HG02678 (cell line): ENCODE results near the gene CHTF8.
"Not testable (repeated sequence)": the region's sequence is repeated elsewhere in the genome, so short reads cannot be mapped to it uniquely, and the experiment has no call there.

ENCODE experiments used
- ATAC-seq: cut with Tn5 transposase; IDR thresholded peaks from one replicate; pipeline ENCODE4 v1.9.1; 2021; ENCODE audit warnings: mild to moderate bottlenecking, moderate library complexity; ENCODE audit not compliant: unreplicated experiment

CHTF8 gene

GRCh38 chr16:69139464-69139863 lies 7.1 kb upstream of the CHTF8 start:
- ATAC-seq: not testable (repeated sequence)

DNA sequence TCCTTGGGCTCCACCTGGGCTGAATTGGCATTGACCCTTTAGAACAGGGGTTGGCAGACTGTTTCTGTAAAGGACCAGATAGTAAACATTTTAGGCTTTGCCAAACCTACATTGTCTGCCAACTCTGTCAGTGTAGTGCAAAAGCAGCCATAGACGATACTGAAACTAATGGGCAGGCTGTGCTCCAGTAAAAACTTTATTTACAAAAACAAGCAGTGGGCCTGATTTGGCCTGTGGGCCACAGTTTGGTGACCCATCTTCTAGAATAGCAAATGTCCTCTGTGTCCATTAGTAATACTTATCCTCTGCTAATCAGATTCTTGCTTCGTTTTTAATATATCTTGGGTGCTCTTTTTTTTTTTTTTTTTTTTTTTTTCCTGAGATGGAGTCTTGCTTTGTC lies 6.2 kb upstream of the CHTF8 start:
- ATAC-seq: no peak

DNA sequence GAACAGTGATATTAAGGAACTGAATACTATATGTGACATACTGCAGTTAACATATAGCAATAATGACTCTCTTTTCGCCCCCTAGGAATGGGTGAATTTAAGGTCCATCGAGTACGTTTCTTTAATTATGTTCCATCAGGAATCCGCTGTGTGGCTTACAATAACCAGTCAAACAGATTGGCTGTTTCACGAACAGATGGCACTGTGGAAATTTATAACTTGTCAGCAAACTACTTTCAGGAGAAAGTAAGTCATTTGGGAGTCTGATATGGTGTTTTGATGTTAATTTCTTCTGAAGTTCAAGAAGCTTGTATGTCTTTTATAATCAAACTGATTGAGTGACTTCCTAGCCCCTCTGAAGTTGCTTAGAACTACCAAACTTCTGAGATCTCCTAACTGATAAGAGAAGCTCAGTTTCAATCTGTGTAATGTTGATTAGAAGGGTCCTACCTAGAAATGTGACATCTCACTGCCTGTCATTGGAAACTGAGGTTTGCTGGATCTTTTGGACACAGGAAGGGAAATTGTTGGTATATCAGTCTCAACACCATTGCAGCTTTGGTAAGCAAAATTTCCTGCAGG lies 1.1 kb upstream of the CHTF8 start:
- no peak for ATAC-seq

DNA sequence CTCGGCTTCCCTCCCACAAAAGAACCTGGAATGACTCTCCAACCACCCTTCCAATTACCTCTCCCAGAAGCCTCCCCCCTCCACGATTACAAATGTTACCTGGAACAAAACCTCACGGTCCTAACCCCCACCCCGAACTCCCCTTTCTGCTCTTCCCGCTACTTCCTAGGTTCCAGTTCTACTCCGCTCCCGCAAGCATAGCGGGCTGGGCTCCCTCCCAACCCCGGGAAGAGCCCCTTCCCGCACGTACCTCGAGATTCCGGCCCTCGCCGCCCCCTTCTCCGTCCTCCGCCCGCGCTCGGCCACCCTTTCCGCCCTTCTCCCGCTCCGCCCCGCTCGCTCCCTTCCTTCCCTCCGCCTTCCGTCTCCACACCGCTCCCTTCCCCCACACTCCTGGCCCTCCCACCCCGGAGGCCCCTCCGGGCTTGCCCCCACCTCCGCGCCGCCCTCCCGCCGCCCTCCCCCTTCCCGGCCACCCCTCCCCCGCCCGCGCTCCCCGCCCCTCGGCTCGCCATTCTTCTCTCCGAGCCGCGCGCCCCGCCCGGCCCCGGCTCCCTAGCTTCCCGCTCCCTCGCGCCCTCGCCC lies 457 bp downstream of the CHTF8 start:
- no peak for ATAC-seq

GRCh38 chr16:69131167-69131838 lies 1.1 kb downstream of the CHTF8 start:
- ATAC-seq: no peak

GRCh38 chr16:69130461-69130860 lies 1.9 kb downstream of the CHTF8 start:
- no peak for ATAC-seq

- no peak for ATAC-seq
Measured at GRCh38 chr16:69127966-69128510, 4.3 kb downstream of the CHTF8 start.

- ATAC-seq: not testable (repeated sequence)
Measured at GRCh38 chr16:69126801-69127200, 5.6 kb downstream of the CHTF8 start.

DNA sequence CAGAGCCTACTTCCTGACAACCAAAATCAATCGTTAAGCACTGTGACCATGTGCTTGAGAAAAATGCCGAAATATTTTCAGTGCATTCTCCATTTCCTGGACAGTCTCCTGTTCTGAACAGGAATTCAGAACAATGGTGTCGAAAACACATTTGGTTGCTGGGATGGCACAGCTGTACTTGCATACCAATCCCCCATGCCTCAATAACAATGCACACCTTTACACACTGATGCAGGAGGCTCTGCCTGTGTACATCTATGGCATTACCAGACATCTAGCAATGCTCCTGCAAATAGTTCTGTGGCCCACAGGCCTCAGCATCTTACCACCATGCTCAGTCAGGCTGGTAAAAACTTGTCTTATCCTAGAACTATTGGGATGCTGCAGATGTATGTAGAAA lies 6.2 kb downstream of the CHTF8 start:
- ATAC-seq: no peak

- not testable (repeated sequence) for ATAC-seq
Measured at GRCh38 chr16:69124961-69125360, 7.4 kb downstream of the CHTF8 start.

DNA sequence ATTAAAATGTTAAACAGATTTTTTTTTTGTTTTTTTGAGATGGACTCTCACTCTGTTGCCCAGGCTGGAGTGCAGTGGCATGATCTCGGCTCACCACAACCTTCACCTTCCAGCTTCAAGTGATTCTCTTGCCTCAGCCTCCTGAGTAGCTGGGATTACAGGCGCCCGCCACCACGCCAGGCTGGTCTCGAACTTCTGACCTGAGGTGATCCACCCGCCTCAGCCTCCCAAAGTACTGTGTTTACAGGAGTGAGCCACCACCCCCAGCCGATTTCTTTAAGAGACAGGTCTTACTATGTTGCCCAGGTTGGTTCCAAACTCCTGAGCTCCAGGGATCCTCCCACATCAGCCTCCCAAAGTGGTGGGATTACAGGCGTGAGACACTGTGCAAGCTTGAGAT lies 8.0 kb downstream of the CHTF8 start:
- ATAC-seq: not testable (repeated sequence)

DNA sequence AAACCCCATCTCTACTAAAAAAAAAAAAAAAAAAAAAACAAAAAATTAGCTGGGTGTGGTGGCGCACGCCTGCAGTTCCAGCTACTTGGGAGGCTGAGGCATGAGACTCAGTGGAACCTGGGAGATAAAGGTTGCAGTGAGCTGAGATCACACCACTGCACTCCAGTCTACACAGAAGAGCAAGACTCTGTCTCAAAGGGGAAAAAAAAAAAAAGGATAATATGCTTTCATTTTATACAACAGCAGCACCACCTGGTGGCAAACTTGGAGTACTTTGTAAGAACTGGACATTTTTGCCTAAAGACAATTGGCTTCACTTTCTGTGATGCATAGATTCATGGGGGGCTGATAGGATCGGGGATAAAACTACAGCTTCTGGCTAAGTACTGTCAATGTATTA lies 8.5 kb downstream of the CHTF8 start:
- no peak for ATAC-seq

DNA sequence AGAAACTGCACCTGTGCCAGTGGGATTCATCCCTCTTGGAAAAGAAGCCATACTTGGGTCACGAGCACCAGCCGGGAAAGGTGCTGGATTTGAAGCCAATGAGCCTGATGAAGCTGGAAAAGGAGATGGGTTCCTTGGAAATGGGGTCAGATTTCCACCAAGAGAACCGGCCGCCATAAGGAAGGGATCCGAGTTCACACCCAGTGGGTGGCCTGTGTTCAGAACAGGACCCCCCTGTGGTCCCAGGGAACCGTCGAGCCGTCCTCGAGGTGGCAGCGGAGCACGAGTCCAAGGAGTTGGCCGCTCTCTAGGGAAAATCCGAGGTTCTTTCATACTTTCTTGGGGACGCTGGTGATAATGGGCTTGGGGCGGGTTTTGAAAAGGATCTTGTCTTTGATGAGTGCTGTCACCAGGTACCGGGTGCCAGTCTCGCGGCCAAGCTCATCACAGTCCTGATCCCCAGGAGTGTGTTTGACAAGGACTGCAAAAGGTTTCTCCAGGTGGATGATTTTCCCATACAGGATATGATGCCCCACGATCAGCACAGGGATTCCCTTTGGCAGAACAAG lies 12.2 kb downstream of the CHTF8 start:
- ATAC-seq: no peak

- no peak for ATAC-seq
Measured at GRCh38 chr16:69119536-69119935, 12.9 kb downstream of the CHTF8 start.

DNA sequence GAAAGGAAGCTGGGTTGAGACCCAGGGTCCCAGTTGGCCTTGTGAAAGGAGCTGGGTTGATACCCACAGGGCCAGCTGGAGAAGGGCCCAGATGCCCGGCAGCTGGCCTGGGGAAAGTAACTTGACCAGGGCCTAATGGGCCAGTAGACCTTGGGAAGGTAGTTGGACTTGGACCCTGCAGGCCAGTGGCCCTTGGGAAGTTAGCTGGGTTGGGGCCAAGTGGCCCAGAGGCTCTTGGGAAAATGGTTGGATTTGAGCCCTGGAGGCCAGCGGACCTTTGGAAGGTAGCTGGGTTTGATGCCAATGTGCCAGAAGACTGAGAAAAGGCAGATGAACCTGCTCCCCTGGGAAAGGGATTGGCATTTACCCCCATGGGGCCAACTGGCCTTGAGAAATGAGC lies 13.4 kb downstream of the CHTF8 start:
- no peak for ATAC-seq

GRCh38 chr16:69118468-69118867 lies 13.9 kb downstream of the CHTF8 start:
- no peak for ATAC-seq

GRCh38 chr16:69116906-69117305 lies 15.5 kb downstream of the CHTF8 start:
- no peak for ATAC-seq

DNA sequence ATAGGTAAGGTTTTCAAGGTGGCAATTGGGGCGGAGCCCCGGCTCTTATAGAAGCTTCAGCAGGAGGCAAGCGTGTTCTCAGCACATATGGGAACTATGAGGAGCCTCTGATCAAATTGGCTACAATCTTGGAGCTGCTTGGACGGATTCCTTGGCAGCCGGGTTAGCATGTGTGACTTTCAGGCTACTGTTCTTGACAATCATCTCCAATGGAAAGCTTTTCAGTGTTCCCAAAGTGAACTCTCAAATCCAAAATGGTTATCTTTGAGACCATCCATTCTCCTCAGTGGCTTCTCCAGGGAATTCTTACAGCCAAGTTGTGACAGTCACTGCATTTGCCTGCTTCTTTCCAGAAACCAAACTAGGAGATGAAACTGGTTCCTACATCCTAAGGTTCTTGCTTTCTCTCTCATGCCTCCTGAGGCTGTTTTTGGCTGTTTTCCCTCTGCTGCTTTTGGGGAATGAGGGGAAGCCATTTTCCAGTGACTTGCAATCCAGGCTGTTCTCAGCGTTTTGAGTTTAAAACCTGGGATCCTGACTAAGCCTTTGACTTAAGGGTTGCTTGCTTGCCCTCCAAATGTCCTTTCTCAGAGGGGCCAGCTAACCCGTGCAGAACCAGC lies 16.0 kb downstream of the CHTF8 start:
- ATAC-seq: no peak

GRCh38 chr16:69115837-69116236 lies 16.6 kb downstream of the CHTF8 start:
- ATAC-seq: no peak

DNA sequence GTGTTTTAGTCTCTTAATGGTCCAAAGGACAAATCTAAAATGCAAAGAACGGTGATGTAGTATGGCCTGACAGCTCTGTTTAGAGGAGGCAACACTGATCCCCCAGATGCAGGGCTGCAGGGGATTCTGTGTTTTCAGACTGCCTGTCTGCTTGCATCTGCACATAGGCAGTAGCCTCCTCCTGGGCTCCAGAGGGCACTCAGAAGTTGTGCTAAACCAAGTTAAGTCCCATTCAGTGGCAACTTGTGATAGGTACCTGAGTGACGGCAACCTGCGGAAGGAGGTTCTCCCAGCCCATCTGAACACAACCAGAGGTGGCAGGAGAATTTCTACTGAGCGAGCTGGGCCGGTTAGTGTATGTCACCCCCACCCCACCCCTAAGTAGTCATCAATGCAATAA lies 17.0 kb downstream of the CHTF8 start:
- no peak for ATAC-seq

DNA sequence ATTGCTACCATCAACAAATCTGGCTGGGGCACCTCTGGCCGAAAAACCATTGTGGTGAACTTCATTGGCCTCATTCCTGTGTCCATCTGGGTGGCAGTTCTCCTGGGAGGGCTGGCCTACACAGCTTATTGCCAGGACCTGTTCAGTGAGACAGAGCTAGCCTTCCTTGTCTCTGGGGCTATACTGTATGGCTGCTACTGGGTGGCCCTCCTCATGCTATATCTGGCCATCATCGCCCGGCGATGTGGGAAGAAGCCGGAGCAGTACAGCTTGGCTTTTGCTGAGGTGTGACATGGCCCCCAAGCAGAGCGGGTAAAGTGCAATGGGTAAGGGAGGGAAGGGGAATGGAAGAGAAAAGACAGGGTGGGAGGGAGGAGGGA lies 17.4 kb downstream of the CHTF8 start:
- ATAC-seq: no peak
